Loucy (cell line): Measurements from ENCODE around the gene FXYD2.

Source experiments
- CTCF ChIP-seq: fragments of 200-600 bp; sonication (generic); conservative IDR thresholded peaks from 2 replicates; pipeline ENCODE4 v1.5.1; 2014; ENCODE audit warnings: mild to moderate bottlenecking, antibody characterized with exemption, low read length
- EZH2phosphoT487 ChIP-seq: fragments of 200-600 bp; IDR thresholded peaks from 2 replicates; pipeline ENCODE4 v1.6.1; 2018; ENCODE audit warnings: antibody characterized with exemption, mild to moderate bottlenecking, moderate library complexity, borderline replicate concordance

- TF ChIP-seq CTCF (peak; percentile 74), EZH2phosphoT487 (no peak)
These were observed 1.1 kb downstream of the FXYD2 start for GRCh38 chr11:117823294-117823945.
